ENCODE data around the gene MAGI1. TPM values are rescaled to one million over a fixed set of nuclear protein-coding genes. Genes with fewer than 3 reads are reported as not detected.
"Not testable (repeated sequence)": the region's sequence is repeated elsewhere in the genome, so short reads cannot be mapped to it uniquely, and the experiment has no call there.

MAGI1 gene
- total RNA-seq, 1 donor from 2014 or later, result 34.1 TPM

DNA sequence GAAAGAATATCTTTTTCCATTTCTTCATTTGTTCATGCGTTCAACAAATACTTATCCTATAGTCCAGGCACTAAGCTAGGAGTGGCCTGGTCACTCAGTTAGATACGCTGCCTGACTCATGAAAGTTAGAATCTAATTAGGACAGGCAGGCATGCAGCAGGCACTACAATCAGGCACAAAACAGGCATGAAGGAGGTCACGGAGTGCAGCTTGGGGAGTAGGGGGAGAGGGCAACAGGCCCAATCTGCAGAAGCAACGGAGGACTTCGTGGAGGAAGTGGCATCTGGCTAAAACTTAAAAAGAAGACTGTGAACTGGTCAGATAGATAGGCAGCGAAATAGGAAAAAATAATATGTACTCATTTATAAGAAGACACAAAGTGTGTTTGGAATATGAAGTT is 420.9 kb downstream of the MAGI1 start:
- no peak for ATAC-seq (ENCODE audit: poor library complexity)
- intact Hi-C loops (cut with DNase I), result no loop called here
- DNase-seq, result no peak

DNA sequence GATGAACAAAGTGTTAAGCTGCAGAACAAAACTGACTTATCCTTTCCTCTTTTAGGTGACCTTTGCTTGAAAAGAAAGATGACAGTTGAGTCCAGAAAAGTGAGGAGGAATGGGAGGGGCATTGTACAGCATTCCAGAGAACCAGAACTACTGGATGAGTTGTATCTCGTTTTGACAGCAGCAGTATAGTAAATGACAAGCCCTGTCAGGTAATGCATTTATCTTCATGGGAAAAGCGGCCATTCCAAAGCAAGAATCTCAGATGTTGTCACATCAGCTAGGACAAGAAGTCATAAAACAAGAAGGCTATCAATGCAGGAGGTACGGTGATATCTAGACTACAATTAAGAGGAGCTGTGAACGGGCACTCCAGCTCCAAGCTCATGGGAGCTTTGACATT is 421.5 kb downstream of the MAGI1 start:
- DNase-seq (no peak), ATAC-seq (ENCODE audit: poor library complexity) (no peak)
- intact Hi-C loops (cut with DNase I), result no loop called here

DNA sequence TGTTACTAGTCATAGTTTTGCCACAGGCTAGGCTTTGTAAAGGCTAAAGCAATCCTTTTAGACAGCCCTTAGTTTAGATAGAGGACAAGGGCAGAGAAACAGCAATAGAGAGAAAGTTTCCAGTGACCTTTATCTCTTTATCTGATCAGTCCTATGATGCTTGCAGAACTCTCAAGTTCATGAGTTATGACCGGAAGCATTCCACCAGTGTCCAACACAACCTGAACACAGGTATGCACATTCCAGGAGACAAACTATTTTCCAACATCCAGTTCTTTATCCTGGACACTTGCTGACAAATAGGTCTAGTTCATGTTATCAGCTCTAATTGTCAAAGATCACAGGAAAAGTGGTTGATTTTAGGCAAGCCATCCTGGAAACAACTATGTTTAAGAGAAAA is 422.2 kb downstream of the MAGI1 start:
- intact Hi-C loops (cut with DNase I), result no loop called here
- ATAC-seq (ENCODE audit: poor library complexity) (no peak), DNase-seq (no peak)

- ATAC-seq (ENCODE audit: poor library complexity), result no peak
- intact Hi-C loops (cut with DNase I), result no loop called here
- no peak for DNase-seq
Measured at GRCh38 chr3:65615329-65615728, 423.4 kb downstream of the MAGI1 start.

GRCh38 chr3:65614585-65614984 is 424.1 kb downstream of the MAGI1 start:
- DNase-seq (no peak), ATAC-seq (ENCODE audit: poor library complexity) (no peak)
- intact Hi-C loops (cut with DNase I), result no loop called here

GRCh38 chr3:65607965-65608460 is 430.7 kb downstream of the MAGI1 start:
- ATAC-seq (ENCODE audit: poor library complexity); intact Hi-C loops (cut with DNase I); DNase-seq: not testable (repeated sequence)

GRCh38 chr3:65607101-65607500 is 431.6 kb downstream of the MAGI1 start:
- intact Hi-C loops (cut with DNase I), result no loop called here

GRCh38 chr3:65605876-65606432 is 432.8 kb downstream of the MAGI1 start:
- intact Hi-C loops (cut with DNase I), result no loop called here
- ATAC-seq (ENCODE audit: poor library complexity), result no peak

More at GRCh38 chr3:65607101-65607500, 431.6 kb downstream of the MAGI1 start:
- DNase-seq (no peak), ATAC-seq (ENCODE audit: poor library complexity) (no peak)

DNA sequence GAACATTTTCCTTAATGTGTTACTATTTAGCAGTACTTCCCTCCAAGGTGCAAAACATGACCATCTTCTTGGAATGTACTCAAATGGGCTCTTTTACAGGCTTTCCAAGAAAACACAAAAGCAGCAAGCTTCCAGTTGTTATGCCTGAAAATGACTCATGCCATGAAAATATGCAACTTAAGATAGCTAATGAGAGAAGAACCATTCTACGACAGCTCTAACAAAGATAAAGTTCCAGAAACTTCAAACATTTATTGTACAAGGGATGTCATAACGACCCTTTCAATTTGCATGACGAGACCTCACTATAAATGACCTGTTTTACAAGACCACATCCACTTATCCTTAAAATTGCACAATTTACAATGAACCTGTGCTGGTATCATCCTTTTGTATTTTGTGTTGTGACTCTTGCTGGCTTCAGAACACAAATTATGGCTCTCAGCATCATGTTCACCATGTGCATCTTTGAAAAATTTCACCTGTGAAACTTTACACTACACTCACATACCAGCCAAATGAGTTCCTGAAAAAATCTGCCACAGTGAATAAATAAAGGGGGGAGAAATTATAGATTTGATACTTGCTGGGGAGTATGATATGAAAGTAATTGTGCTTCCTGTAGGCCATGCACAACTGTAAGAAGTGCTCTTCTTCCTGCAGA is 433.7 kb downstream of the MAGI1 start:
- DNase-seq (no peak), ATAC-seq (ENCODE audit: poor library complexity) (no peak)
- intact Hi-C loops (cut with DNase I), result no loop called here

More at GRCh38 chr3:65605876-65606432, 432.8 kb downstream of the MAGI1 start:
- DNase-seq, result no peak

DNA sequence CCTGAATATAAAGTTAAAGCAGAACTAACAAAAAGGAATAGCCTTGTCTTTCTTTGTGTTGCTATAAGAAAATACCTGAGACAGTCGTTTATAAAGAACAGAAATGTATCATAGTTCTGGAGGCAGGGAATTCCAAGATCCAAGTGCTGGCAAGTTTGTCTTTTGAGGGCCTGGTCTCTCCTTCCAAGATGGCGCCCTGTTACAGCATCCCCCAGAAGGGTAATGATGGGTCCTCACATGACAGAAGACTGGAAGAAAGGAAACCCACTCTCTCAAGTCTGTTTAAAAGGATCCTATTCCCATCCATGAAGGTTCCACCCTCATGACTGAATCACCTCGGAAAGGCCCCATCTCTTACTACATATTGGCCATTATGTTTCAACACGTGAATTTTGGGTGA is 435.1 kb downstream of the MAGI1 start:
- no peak for DNase-seq
- intact Hi-C loops (cut with DNase I), result no loop called here
- ATAC-seq (ENCODE audit: poor library complexity), result no peak

DNA sequence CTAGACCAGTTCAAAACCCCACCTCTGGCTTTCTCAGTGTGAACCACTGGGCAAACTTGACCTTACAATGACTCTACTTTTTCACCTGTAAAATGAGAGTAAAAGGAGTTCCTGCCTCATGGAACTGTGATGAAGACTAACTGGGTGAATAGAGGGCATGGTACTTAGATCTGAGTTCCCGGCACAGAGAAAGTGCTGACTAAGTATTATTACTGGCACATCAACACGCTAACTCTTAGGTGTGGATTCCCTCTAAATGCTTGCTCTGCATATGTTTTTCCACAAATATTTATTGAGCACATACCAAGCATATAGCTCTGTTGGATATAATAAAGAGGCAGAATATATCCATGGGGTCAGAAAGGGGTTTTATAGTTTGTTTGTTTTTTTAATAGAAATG is 437.8 kb downstream of the MAGI1 start:
- ATAC-seq (ENCODE audit: poor library complexity) (no peak), DNase-seq (no peak)
- intact Hi-C loops (cut with DNase I), result no loop called here

DNA sequence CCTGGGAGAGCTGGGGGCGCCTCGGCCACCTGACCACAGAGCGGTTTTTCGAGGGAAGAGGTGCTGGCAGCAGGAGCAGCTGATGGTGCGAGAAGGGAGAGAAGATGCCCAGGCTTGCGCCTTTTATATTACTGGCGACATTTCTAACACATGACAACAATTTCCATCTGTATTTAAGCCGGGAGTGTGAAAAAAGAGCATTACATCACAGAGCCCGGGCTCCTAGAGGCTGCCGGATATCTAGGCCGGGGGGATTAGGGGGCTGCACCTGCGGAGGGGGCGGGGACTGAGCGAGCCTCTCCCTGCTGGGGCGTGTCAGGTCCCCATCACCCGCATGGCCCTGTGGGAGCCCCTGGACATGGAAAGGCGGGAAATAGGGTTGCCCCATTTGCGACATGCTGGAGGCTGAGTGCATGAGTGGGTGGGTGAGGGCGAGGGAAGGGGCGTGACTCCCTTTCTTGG is 440.7 kb downstream of the MAGI1 start:
- DNase-seq (no peak), ATAC-seq (ENCODE audit: poor library complexity) (no peak)
- intact Hi-C loops (cut with DNase I), result no loop called here

- intact Hi-C loops (cut with DNase I), result no loop called here
- ATAC-seq (ENCODE audit: poor library complexity), result peak; percentile 59
- DNase-seq, result no peak
Measured at GRCh38 chr3:65597226-65597951, 441.3 kb downstream of the MAGI1 start.

DNA sequence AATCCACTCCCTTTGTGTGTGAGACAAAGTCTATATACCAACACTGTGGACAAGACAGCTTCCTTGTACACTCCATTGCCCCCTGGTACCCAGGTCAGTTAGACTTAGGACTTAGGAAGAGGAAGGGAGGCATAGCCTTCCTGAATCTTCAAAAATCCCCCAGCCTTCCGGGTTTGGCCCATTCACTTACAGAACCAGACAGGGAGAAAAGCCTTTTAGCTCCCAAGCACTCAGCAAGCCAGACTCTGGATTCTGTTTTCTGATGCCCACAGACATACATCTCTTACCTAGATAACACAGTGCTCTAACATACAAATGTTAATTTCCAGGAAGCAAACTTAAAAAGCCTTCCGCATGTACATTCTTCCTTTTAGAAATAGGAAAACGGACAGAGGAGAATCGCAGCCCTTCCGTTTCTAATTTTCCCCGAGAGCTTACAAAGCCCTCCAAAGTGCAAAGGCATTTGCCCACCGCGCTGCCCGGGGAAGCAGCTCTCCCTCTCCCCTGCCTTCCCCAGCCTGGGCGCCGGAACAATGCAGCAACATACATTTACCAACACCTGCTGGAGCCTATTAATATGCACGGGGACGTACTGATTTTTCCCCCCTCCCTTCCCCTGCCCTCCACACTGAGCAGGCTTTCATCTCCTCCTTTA is 442.0 kb downstream of the MAGI1 start:
- ATAC-seq (ENCODE audit: poor library complexity), result no peak
- DNase-seq, result no peak
- intact Hi-C loops (cut with DNase I), result no loop called here

DNA sequence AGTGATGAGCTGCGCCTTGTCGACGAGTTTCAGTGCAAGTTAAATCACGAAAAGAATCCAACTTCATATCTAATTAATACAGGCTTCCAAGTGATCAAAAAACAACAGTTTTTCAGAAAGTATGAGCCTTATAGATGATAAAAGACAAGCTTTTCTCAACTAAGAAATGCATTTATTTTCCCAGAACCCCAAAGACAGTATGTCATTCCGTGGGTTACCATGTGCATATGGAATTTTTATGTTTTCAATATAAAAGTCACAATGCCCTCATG is 442.8 kb downstream of the MAGI1 start:
- DNase-seq (no peak), ATAC-seq (ENCODE audit: poor library complexity) (no peak)
- intact Hi-C loops (cut with DNase I), result no loop called here

- DNase-seq (no peak), ATAC-seq (ENCODE audit: poor library complexity) (no peak)
- intact Hi-C loops (cut with DNase I), result no loop called here
Measured at GRCh38 chr3:65595222-65596028, 443.3 kb downstream of the MAGI1 start.

GRCh38 chr3:65593780-65594752 is 444.7 kb downstream of the MAGI1 start:
- intact Hi-C loops (cut with DNase I), result no loop called here
- ATAC-seq (ENCODE audit: poor library complexity) (no peak), DNase-seq (no peak)

- ATAC-seq (ENCODE audit: poor library complexity) (no peak), DNase-seq (no peak)
- intact Hi-C loops (cut with DNase I), result no loop called here
Measured at GRCh38 chr3:65591313-65591712, 447.4 kb downstream of the MAGI1 start.

Measured in Right ventricle myocardium superior (tissue), 1 donor.